Measurements from ENCODE around the gene HNRNPLL. TPM values are rescaled to one million over a fixed set of nuclear protein-coding genes. Genes with fewer than 3 reads are reported as not detected.

The HNRNPLL gene
- total RNA-seq, 1 donor = 46.0 TPM

GRCh38 chr2:38592951-38593350 is 9.8 kb downstream of the HNRNPLL start:
- H3K4me3 ChIP-seq (ENCODE audit: insufficient read depth, low read length) = no peak overlapping the region
- no peaks in the 10 kb centered on the region for H3K27me3 ChIP-seq (ENCODE audit: insufficient read depth, low read length)
- peak overlapping the region; percentile 24 for H3K4me2 ChIP-seq (ENCODE audit: insufficient read depth, low read length)
- H3K4me1 ChIP-seq (ENCODE audit: insufficient read depth, low read length) = peaks cover 22% of the 10 kb centered on the region
- no peak for DNase-seq (ENCODE audit: insufficient read length, low spot score, missing footprints)
- TF ChIP-seq CTCF (IDR thresholded peaks at IDR 0.05; ENCODE audit: extremely low read depth, low read depth, low read length) = no peak
- H3K79me2 ChIP-seq (ENCODE audit: insufficient read depth, low read length) = peaks cover 93% of the 10 kb centered on the region
- H2AFZ ChIP-seq (ENCODE audit: low read length) = no peak overlapping the region
- peaks cover 69% of the 10 kb centered on the region for H4K20me1 ChIP-seq (ENCODE audit: insufficient read depth, low read length)
- no peak overlapping the region for H3K27ac ChIP-seq (ENCODE audit: low read depth, low read length)
- peaks cover 6% of the 10 kb centered on the region for H3K36me3 ChIP-seq (ENCODE audit: insufficient read depth, low read length)
- H3K9me3 ChIP-seq (ENCODE audit: low read depth, low read length) = no peaks in the 10 kb centered on the region

- Histone ChIP-seq H3K4me2 (ENCODE audit: insufficient read depth, low read length) (no peak overlapping the region), H3K79me2 (ENCODE audit: insufficient read depth, low read length) (peaks cover 93% of the 10 kb centered on the region), H3K4me3 (ENCODE audit: insufficient read depth, low read length) (no peak overlapping the region), H4K20me1 (ENCODE audit: insufficient read depth, low read length) (peaks cover 68% of the 10 kb centered on the region), H3K36me3 (ENCODE audit: insufficient read depth, low read length) (peaks cover 6% of the 10 kb centered on the region), H2AFZ (ENCODE audit: low read length) (no peak overlapping the region), H3K9me3 (ENCODE audit: low read depth, low read length) (no peaks in the 10 kb centered on the region), H3K27ac (ENCODE audit: low read depth, low read length) (peak overlapping the region; percentile 42), H3K4me1 (ENCODE audit: insufficient read depth, low read length) (peaks cover 22% of the 10 kb centered on the region), H3K27me3 (ENCODE audit: insufficient read depth, low read length) (no peaks in the 10 kb centered on the region)
- DNase-seq (ENCODE audit: insufficient read length, low spot score, missing footprints) = no peak
- no peak for TF ChIP-seq CTCF (IDR thresholded peaks at IDR 0.05; ENCODE audit: extremely low read depth, low read depth, low read length)
These were observed 11.6 kb downstream of the HNRNPLL start for GRCh38 chr2:38591152-38591551.

- Histone ChIP-seq H2AFZ (ENCODE audit: low read length) (no peak overlapping the region), H3K4me1 (ENCODE audit: insufficient read depth, low read length) (peaks cover 22% of the 10 kb centered on the region), H3K79me2 (ENCODE audit: insufficient read depth, low read length) (peaks cover 93% of the 10 kb centered on the region), H3K36me3 (ENCODE audit: insufficient read depth, low read length) (peaks cover 14% of the 10 kb centered on the region), H3K4me2 (ENCODE audit: insufficient read depth, low read length) (no peak overlapping the region), H3K27me3 (ENCODE audit: insufficient read depth, low read length) (no peaks in the 10 kb centered on the region), H3K9me3 (ENCODE audit: low read depth, low read length) (no peaks in the 10 kb centered on the region), H3K27ac (ENCODE audit: low read depth, low read length) (no peak overlapping the region), H3K4me3 (ENCODE audit: insufficient read depth, low read length) (no peak overlapping the region), H4K20me1 (ENCODE audit: insufficient read depth, low read length) (peaks cover 67% of the 10 kb centered on the region)
- TF ChIP-seq CTCF (IDR thresholded peaks at IDR 0.05; ENCODE audit: extremely low read depth, low read depth, low read length) = peak; percentile 33
- no peak for DNase-seq (ENCODE audit: insufficient read length, low spot score, missing footprints)
These were observed 12.7 kb downstream of the HNRNPLL start for GRCh38 chr2:38590053-38590452.

- no peak for TF ChIP-seq CTCF (IDR thresholded peaks at IDR 0.05; ENCODE audit: extremely low read depth, low read depth, low read length)
- Histone ChIP-seq H3K4me2 (ENCODE audit: insufficient read depth, low read length) (no peak overlapping the region), H3K4me3 (ENCODE audit: insufficient read depth, low read length) (no peak overlapping the region), H3K9me3 (ENCODE audit: low read depth, low read length) (no peaks in the 10 kb centered on the region), H3K79me2 (ENCODE audit: insufficient read depth, low read length) (peaks cover 79% of the 10 kb centered on the region), H3K36me3 (ENCODE audit: insufficient read depth, low read length) (peaks cover 19% of the 10 kb centered on the region), H4K20me1 (ENCODE audit: insufficient read depth, low read length) (peaks cover 46% of the 10 kb centered on the region), H2AFZ (ENCODE audit: low read length) (no peak overlapping the region), H3K27me3 (ENCODE audit: insufficient read depth, low read length) (no peaks in the 10 kb centered on the region), H3K4me1 (ENCODE audit: insufficient read depth, low read length) (peaks cover 8% of the 10 kb centered on the region), H3K27ac (ENCODE audit: low read depth, low read length) (no peak overlapping the region)
- DNase-seq (ENCODE audit: insufficient read length, low spot score, missing footprints) = no peak
These were observed 15.8 kb downstream of the HNRNPLL start for GRCh38 chr2:38586931-38587330.
